GM19452 (cell line): Measurements from ENCODE around the gene DAGLB.

Experiments used
- ATAC-seq: cut with Tn5 transposase; IDR thresholded peaks from one replicate; pipeline ENCODE4 v1.9.1; 2021; ENCODE audit not compliant: unreplicated experiment

DAGLB gene

DNA sequence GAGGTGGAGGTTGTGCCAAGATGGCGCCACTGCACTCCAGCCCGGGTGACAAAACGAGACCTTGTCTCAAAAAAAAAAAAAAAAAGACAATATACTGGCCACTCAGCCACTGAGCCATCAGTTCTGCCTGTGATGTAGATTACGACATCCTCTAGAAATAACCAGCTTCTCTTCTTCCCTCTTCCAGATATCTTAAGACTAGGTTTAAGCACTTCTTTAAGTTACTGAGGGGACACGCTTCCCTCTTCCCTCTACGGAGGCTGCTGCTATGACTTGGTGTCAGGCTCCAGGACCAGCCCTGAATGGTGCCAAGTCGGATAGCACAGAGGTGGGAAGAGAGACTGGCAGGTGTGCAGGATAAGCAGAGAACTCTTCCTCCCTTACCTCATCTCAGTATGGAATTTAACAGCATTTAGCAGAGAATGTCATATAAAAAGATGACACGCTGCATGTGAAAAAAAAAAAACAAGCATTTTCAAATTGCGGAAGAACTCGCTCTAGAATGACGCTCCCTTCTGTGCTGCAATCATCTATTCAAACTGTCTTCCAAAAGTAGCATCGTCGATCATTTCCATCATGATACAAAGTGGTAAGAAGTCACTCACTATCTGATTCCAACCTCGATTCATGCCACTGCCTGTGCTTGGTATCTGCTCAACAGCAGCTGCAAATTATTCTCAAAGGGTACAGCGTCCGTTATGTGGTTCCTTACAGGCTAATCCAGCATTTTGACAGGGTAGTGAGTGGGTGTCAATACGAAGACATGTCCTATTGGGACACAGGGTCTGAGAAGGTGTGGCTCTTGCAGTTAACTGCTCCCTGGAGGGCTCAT is 13.8 kb downstream of the DAGLB start:
- no peak for ATAC-seq

DNA sequence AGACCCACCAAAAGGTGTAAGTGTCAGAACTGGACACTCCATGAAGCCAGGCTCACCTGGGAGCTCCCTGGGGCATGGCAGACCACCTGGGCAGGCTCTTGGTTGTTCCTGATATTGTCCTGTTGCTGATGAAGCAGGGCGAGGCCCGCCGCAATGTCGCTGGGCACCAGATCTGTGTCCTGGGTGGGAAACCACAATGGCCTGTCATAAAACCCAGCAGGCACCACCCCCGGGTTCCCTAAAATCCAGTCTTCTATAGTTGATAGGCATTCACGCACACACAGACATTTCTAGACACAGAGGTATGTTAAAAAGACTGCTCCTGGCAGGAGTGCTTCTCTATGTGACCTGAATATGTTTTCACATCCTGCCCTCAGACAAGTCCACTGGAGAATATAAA is 15.0 kb downstream of the DAGLB start:
- ATAC-seq: no peak

- ATAC-seq: no peak
These were observed 16.8 kb downstream of the DAGLB start for GRCh38 chr7:6430974-6431373.

DNA sequence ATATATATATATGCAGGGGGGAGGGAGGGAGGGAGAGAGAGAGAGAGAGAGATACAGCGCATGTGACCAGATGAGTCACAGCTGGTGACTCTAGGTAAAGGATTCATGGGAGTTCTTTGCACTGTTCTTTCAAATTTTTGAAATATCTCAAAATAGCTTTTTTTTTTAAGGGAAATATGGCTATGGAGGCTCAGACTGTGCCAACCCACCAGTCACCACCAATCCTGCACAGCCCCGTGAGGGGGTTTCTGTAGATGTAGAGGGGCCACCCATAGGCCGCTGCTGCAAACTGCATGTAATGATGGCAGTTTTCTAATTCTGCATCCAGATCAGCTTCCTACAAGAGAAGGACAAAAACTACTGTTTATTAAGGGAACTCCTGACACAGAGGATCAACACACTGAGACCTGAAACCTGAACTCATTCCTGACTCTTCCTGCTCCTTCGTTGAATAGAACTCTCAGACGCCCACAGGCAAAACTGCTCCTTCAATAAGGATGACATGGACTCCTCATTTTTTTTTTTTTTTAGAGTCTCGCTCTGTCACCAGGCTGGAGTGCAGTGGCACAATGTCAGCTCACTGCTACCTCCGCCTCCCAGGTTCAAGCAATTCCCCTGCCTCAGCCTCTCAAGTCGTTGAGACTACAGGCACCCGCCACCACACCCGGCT is 17.3 kb downstream of the DAGLB start:
- ATAC-seq: no peak

GRCh38 chr7:6425948-6426347 is 21.8 kb downstream of the DAGLB start:
- no peak for ATAC-seq

DNA sequence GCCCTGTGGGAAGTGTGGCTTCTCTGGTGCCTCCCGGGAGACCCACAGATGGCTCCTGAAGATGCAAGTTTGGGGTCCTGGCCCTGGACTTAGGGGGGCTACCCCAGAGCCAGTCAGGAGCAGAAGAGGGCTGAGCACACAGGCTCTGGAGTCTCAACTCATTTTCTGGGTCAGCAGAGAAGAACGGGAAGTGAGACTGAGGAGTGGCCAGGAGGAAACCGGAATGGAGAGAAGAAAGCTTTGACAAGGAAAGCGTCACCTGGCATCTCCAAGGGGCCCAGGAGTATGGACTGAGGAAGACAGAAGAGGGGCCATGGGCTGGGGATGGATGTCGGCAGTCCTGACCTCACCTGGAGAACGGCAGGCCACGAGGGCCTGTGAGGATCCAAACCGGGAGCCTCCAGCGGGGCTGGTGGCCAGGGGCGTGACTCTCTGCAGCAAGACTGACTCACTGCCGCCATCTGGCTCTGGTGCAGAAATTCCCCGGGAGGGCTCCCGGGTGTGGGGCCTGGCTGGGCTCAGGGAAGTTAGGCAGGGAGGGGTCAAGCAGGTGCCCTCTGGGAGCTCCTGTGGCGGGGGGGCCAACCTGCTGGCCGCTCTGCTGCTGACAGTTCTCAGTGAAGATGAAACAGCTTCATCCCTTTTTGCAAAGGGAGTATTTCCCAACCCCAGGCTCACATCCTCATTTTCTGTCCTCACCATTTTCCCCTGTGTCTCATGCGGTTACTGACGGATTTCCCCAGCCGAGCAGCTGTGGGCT is 23.6 kb downstream of the DAGLB start:
- ATAC-seq: no peak

DNA sequence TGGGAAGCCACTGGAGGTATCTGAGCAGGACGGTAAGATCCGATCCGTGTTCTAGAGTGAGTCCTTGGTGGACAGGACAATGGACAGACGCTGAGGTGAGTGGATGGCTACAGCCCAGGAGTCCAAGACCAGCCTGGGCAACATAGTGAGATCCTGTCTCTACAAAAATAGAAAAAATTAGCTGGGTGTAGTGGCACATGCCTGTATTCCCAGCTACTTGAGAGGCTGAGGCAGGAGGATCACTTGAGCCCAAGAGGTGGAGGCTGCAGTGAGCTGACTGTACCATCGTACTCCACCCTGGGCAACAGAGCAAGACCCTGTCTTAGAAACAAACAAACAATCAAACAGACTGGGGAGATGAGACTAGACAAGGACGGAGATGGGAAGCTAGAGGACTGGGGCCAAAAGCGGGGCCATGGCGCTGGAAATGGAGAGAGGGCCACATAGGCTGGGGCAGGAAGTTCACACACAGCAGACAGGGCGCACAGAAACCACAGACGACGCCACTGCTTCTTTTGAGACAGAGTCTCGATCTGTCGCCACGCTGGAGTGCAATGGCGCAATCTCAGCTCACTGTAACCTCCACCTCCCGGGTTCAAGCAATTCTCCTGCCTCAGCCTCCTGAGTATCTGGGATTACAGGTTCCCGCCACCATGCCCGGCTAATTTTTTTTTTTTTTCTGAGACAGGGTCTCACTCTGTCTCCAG is 24.7 kb downstream of the DAGLB start:
- no peak for ATAC-seq

DNA sequence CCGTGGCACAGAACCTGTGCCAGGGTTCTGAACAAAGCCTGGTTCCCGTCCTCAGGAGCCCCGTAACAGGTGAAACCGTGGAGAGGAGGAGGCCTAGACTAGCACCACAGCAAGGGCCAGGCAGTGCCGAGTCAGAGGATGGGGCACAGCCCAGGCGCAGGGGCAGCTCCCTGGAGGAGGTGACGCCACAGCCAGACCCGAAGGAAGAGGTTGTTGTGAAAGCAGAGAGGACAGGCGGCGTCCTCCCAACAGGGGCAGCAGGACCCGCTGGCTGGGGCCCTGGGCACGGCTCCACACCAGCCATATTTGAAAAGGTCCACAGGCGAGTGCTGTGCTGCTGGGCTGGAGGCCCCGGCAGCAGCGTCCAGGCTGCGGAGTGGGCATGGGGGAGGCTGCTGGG is 25.7 kb downstream of the DAGLB start:
- ATAC-seq: no peak

DNA sequence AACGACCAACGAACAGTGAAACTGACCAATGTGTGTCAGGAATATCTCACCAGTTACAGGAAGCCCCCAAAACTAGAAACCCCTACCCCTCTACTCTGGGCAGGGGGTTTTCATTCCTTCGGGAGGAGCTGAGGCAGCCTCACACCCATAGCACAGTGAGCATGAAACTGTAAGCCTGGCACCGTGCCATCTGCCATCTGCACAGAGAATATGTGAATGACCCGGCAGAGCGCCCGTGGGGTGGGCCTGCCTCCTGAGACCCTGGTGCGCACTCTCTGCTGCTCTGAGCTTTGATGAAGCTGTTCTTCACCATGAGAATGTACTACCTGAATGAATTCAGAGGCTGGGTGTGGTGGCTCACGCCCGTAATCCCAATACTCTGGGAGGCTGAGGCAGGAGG is 27.1 kb downstream of the DAGLB start:
- no peak for ATAC-seq

- ATAC-seq: no peak
These were observed 28.4 kb downstream of the DAGLB start for GRCh38 chr7:6419310-6419773.

- no peak for ATAC-seq
These were observed 30.3 kb downstream of the DAGLB start for GRCh38 chr7:6417408-6417807.

DNA sequence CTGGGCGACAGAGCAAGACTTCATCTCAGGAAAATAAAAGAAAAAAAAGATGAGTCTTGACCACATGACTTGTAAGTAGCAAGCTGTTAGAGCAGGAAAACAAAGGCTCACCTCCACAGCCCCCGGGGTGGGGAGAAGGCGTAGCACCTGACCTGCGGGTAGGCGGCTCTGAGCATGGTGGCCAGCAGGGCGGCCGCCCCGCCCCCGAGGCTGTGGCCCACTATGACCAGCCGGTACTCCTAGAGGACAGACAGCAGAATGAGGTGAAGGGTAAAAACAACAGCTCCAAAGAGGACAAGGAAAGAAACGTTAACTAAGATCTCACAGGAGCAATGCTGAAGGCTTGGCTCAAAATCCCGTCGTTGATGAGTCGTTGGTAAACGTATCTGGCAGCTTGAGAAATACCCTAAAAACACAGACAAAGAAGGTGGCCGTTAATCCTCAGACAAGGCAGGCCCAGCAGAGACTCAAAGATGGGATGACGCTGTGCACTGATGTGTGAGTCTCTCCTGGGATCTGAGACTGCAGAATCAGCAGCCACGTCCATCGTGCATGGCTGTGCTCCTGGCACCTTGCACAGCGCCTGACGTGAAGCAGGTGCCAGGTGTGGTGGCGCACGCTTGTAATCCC is 31.1 kb downstream of the DAGLB start:
- no peak for ATAC-seq

GRCh38 chr7:6413637-6414036 is 34.1 kb downstream of the DAGLB start:
- ATAC-seq: no peak

GRCh38 chr7:6409944-6410693 is 37.6 kb downstream of the DAGLB start:
- no peak for ATAC-seq

- ATAC-seq: no peak
These were observed 38.7 kb downstream of the DAGLB start for GRCh38 chr7:6409091-6409490.

- ATAC-seq: no peak
These were observed 40.3 kb downstream of the DAGLB start for GRCh38 chr7:6407434-6407833.

GRCh38 chr7:6406121-6406520 is 41.6 kb downstream of the DAGLB start:
- no peak for ATAC-seq

DNA sequence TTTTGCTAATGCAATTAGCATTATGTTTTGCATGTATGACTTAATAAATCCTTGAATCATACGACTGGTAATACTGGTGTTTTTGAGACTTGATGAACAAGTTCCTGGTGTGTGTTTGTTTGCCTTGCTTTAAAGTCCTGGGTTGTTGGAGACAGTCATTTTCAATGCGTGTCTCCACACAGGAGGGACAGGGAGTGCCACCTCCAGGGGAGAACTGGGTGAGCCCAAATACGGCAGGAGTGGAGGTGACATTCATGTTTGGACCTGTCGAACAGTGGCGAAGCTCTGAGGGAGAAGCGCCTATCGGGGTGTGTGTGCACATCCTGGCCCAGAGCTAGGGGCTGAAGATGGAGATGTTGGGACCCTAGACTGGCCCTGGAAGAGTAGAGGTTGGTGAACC is 43.8 kb downstream of the DAGLB start:
- ATAC-seq: no peak

DNA sequence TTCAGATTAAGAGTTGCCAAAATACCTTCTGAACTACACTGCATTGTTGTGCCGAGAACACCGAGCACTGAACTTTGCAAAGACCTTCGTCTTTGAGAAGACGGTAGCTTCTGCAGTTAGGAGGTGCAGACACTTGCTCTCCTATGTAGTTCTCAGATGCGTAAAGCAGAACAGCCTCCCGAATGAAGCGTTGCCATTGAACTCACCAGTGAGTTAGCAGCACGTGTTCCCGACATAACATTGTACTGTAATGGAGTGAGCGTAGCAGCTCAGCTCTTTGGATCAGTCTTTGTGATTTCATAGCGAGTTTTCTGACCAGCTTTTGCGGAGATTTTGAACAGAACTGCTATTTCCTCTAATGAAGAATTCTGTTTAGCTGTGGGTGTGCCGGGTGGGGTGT is 45.0 kb downstream of the DAGLB start:
- no peak for ATAC-seq

- ATAC-seq: no peak
These were observed 45.7 kb downstream of the DAGLB start for GRCh38 chr7:6402041-6402440.
